ENCODE measurements around the gene PPP1R7.

The PPP1R7 gene

GRCh38 chr2:241217320-241218031 lies 67.2 kb downstream of the PPP1R7 start:
- DNase-seq = peak; percentile 41

GRCh38 chr2:241218131-241219029 lies 68.1 kb downstream of the PPP1R7 start:
- peak; percentile 45 for DNase-seq

- no peak for DNase-seq
Measured at GRCh38 chr2:241219030-241219382, 68.7 kb downstream of the PPP1R7 start.

GRCh38 chr2:241219856-241220356 lies 69.6 kb downstream of the PPP1R7 start:
- no peak for DNase-seq

GRCh38 chr2:241223211-241224017 lies 73.1 kb downstream of the PPP1R7 start:
- DNase-seq = no peak

GRCh38 chr2:241224018-241224850 lies 74.0 kb downstream of the PPP1R7 start:
- no peak for DNase-seq

GRCh38 chr2:241224851-241225438 lies 74.7 kb downstream of the PPP1R7 start:
- no peak for DNase-seq

- DNase-seq = no peak
Measured at GRCh38 chr2:241225545-241225944, 75.3 kb downstream of the PPP1R7 start.

- no peak for DNase-seq
Measured at GRCh38 chr2:241225983-241226382, 75.7 kb downstream of the PPP1R7 start.

GRCh38 chr2:241226723-241227572 lies 76.7 kb downstream of the PPP1R7 start:
- DNase-seq = no peak

- DNase-seq = no peak
Measured at GRCh38 chr2:241227594-241227993, 77.3 kb downstream of the PPP1R7 start.

GRCh38 chr2:241228081-241228859 lies 78.0 kb downstream of the PPP1R7 start:
- DNase-seq = no peak

GRCh38 chr2:241228860-241229516 lies 78.7 kb downstream of the PPP1R7 start:
- DNase-seq = no peak

GRCh38 chr2:241229563-241230401 lies 79.5 kb downstream of the PPP1R7 start:
- no peak for DNase-seq

GRCh38 chr2:241230435-241230834 lies 80.2 kb downstream of the PPP1R7 start:
- DNase-seq = no peak

- DNase-seq = no peak
Measured at GRCh38 chr2:241232736-241233575, 82.7 kb downstream of the PPP1R7 start.
